HEK293T (cell line): ENCODE data around the gene LRRN3.

Experiments
- BHLHE40 ChIP-seq: fragments of 450-650 bp; IDR thresholded peaks from 2 replicates; pipeline ENCODE4 v1.6.1; 2016; ENCODE audit warnings: mild to moderate bottlenecking, moderate library complexity, borderline replicate concordance
- FOXK2 ChIP-seq: fragments of 450-650 bp; IDR thresholded peaks from 2 replicates; pipeline ENCODE4 v1.6.1; 2016; ENCODE audit warnings: mild to moderate bottlenecking
- FOXM1 ChIP-seq: fragments of 450-650 bp; IDR thresholded peaks from 2 replicates; pipeline ENCODE4 v1.6.1; 2017; ENCODE audit warnings: mild to moderate bottlenecking, borderline replicate concordance
- L3MBTL2 ChIP-seq: fragments of 450-650 bp; conservative IDR thresholded peaks from 2 replicates; pipeline ENCODE4 v1.6.1; 2016; ENCODE audit warnings: mild to moderate bottlenecking
- SP1 ChIP-seq: fragments of 450-650 bp; IDR thresholded peaks from 2 replicates; pipeline ENCODE4 v1.6.1; 2017
- SUZ12 ChIP-seq: fragments of 450-650 bp; IDR thresholded peaks from 2 replicates; pipeline ENCODE4 v1.6.1; 2016; ENCODE audit warnings: mild to moderate bottlenecking

DNA sequence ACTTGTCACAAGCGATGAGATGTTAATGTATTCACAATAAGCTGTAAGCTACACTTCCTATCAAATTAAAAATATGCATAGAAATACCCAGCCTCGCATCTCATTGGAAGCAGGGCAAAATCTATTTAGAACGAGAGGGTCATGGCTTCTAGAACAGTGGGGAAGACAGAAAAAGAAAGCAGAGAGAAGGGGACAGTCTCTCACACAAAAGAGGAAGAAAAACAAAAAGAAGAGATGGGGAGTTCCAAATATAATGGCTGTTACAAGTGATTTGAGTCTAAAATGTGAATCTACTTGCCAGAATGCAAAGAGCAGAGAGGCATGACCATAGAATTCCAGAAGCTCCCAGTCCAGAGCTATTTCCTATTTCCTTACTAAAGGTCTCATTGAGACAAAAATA lies 13.8 kb downstream of the LRRN3 start:
- no peak for TF ChIP-seq SUZ12
- no peak for TF ChIP-seq BHLHE40
- TF ChIP-seq SP1: no peak
- no peak for TF ChIP-seq FOXM1
- TF ChIP-seq FOXK2: no peak
- TF ChIP-seq L3MBTL2: no peak
